ENCODE data around the gene FMNL3.

Gene FMNL3

GRCh38 chr12:49665384-49665783 lies 41.8 kb downstream of the FMNL3 start:
- TF ChIP-seq CTCF (conservative IDR thresholded peaks at IDR 0.05; ENCODE audit: low read depth, low read length) = no peak
- H3K4me3 ChIP-seq (ENCODE audit: low read depth, low read length) = no peak overlapping the region
- DNase-seq (ENCODE audit: low read depth) = peak; percentile 49

- no peak for TF ChIP-seq CTCF (conservative IDR thresholded peaks at IDR 0.05; ENCODE audit: low read depth, low read length)
- no peak overlapping the region for H3K4me3 ChIP-seq (ENCODE audit: low read depth, low read length)
- DNase-seq (ENCODE audit: low read depth) = no peak
Observed at GRCh38 chr12:49664591-49665239, 42.5 kb downstream of the FMNL3 start.

DNA sequence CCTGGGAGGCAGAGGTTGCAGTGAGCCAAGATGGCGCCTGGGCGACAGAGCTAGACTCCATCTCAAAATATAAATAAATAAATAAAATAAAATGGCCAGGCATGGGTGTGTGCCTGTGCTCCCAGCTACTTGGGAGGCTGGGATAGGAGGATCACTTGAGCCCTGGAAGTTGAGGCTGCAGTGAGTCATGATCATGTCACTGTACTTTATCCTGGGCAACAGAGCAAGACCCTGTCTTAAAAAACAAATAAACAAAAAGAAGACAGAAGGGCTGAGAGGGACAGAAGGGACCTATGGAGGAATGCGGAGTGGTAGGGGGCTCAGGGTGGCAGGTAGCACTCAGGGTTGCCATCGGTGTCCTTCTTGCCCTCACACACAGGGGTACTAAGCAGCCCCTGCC lies 43.0 kb downstream of the FMNL3 start:
- TF ChIP-seq CTCF (conservative IDR thresholded peaks at IDR 0.05; ENCODE audit: low read depth, low read length) = no peak
- no peak for DNase-seq (ENCODE audit: low read depth)
- H3K4me3 ChIP-seq (ENCODE audit: low read depth, low read length) = no peak overlapping the region

DNA sequence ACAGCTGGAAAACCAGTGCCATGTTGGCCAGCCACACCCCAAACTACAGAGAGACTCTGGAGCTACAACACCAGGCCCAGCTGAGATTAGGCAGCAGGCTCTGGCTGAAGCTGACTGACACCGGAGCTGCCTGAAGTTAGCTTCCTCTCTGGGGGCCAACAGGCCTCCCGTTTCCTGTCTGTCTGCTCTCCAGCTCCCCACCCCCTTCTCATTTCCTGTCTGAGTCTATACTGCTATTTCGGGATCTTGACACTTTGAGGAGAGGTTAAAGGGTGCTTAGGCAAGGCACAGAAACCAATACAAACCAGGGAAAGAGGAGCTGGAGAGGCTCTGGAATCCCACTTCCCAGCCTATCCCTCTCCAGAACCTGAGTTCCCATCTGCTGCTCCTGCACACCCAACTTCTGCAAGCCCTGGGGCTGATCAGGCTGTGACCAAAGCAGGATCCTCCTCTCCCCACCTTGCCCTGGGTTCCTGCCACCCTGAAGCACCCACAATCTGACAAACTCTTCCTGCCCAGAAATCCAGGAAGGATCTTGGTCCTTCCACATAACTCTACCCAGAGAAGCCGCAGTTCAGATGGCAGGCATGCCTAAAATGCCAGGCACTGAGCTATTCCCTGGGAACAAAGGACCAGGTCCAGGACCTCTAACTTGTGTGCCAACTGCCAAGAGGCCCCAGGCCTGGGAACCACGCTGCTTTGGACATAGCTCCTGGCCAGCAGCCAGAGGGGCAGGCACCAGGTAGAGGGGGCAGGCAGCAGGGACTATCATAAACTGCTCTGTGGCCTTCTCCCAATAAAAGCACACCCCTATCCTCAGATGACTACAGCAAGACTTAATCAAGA lies 44.0 kb downstream of the FMNL3 start:
- no peak overlapping the region for H3K4me3 ChIP-seq (ENCODE audit: low read depth, low read length)
- DNase-seq (ENCODE audit: low read depth) = peak; percentile 93
- TF ChIP-seq CTCF (conservative IDR thresholded peaks at IDR 0.05; ENCODE audit: low read depth, low read length) = no peak

DNA sequence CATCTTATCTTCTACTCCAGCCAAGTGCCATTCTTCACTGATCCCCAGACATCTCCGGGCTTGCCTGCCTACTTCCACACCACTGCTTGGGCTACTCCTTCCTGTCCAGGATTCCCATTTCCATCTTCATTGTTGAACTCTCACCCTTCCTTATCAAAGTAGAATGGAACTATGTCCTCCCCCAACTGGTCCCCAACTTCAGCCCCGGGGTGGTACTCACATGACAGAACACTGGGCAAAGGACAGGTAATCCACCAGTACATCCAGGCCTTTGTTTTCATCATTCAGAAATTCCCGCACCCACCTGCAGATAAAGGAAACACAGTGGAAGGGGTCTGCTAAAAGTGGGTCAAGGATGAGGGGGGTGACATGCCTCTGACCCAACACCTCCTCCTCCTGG lies 45.5 kb downstream of the FMNL3 start:
- no peak for TF ChIP-seq CTCF (conservative IDR thresholded peaks at IDR 0.05; ENCODE audit: low read depth, low read length)
- H3K4me3 ChIP-seq (ENCODE audit: low read depth, low read length) = no peak overlapping the region
- DNase-seq (ENCODE audit: low read depth) = no peak

- TF ChIP-seq CTCF (conservative IDR thresholded peaks at IDR 0.05; ENCODE audit: low read depth, low read length) = no peak
- no peak overlapping the region for H3K4me3 ChIP-seq (ENCODE audit: low read depth, low read length)
- DNase-seq (ENCODE audit: low read depth) = no peak
Observed at GRCh38 chr12:49661191-49661590, 46.0 kb downstream of the FMNL3 start.
